Myocyte (in vitro differentiated cells): ENCODE data around the gene CCDC92. TPM values are rescaled to one million over a fixed set of nuclear protein-coding genes. Genes with fewer than 3 reads are reported as not detected.

Experiments
- DNase-seq: peaks from one replicate; pipeline ENCODE4 v3.0.0-alpha.2; 2012; ENCODE audit warnings: low read depth
- total RNA-seq: library from RNA; depleted of rRNA; stranded (reverse); fragments of >200 nt; gene quantifications from 2 replicates; pipeline ENCODE4 v1.2.3, GENCODE V29; 2014

The CCDC92 gene
- total RNA-seq, 1 donor from 2014 or later: 21.1 TPM

- DNase-seq: no peak
Measured at GRCh38 chr12:123910761-123911193, 61.9 kb downstream of the CCDC92 start.

GRCh38 chr12:123910057-123910456 lies 62.6 kb downstream of the CCDC92 start:
- DNase-seq: no peak

- peak; percentile 30 for DNase-seq
Measured at GRCh38 chr12:123908884-123909725, 63.5 kb downstream of the CCDC92 start.

GRCh38 chr12:123907726-123908476 lies 64.7 kb downstream of the CCDC92 start:
- DNase-seq: no peak

GRCh38 chr12:123906711-123907420 lies 65.8 kb downstream of the CCDC92 start:
- DNase-seq: no peak

- DNase-seq: peak; percentile 70
Measured at GRCh38 chr12:123905319-123905925, 67.2 kb downstream of the CCDC92 start.

- no peak for DNase-seq
Measured at GRCh38 chr12:123903301-123904065, 69.1 kb downstream of the CCDC92 start.

- DNase-seq: no peak
Measured at GRCh38 chr12:123902821-123903220, 69.8 kb downstream of the CCDC92 start.

- no peak for DNase-seq
Measured at GRCh38 chr12:123900871-123901376, 71.7 kb downstream of the CCDC92 start.

- no peak for DNase-seq
Measured at GRCh38 chr12:123899368-123899767, 73.3 kb downstream of the CCDC92 start.

- DNase-seq: no peak
Measured at GRCh38 chr12:123898673-123899072, 74.0 kb downstream of the CCDC92 start.

- peak; percentile 45 for DNase-seq
Measured at GRCh38 chr12:123897221-123897620, 75.4 kb downstream of the CCDC92 start.

GRCh38 chr12:123896767-123897166 lies 75.9 kb downstream of the CCDC92 start:
- DNase-seq: peak; percentile 29

- no peak for DNase-seq
Measured at GRCh38 chr12:123895451-123895850, 77.2 kb downstream of the CCDC92 start.

GRCh38 chr12:123894823-123895345 lies 77.7 kb downstream of the CCDC92 start:
- DNase-seq: no peak

- DNase-seq: no peak
Measured at GRCh38 chr12:123893276-123893675, 79.4 kb downstream of the CCDC92 start.

- no peak for DNase-seq
Measured at GRCh38 chr12:123892853-123893252, 79.8 kb downstream of the CCDC92 start.

- no peak for DNase-seq
Measured at GRCh38 chr12:123892180-123892559, 80.5 kb downstream of the CCDC92 start.

- DNase-seq: no peak
Measured at GRCh38 chr12:123891516-123892179, 81.0 kb downstream of the CCDC92 start.

GRCh38 chr12:123891011-123891410 lies 81.6 kb downstream of the CCDC92 start:
- DNase-seq: no peak
